ENCODE measurements around the gene IFFO2.

DNA sequence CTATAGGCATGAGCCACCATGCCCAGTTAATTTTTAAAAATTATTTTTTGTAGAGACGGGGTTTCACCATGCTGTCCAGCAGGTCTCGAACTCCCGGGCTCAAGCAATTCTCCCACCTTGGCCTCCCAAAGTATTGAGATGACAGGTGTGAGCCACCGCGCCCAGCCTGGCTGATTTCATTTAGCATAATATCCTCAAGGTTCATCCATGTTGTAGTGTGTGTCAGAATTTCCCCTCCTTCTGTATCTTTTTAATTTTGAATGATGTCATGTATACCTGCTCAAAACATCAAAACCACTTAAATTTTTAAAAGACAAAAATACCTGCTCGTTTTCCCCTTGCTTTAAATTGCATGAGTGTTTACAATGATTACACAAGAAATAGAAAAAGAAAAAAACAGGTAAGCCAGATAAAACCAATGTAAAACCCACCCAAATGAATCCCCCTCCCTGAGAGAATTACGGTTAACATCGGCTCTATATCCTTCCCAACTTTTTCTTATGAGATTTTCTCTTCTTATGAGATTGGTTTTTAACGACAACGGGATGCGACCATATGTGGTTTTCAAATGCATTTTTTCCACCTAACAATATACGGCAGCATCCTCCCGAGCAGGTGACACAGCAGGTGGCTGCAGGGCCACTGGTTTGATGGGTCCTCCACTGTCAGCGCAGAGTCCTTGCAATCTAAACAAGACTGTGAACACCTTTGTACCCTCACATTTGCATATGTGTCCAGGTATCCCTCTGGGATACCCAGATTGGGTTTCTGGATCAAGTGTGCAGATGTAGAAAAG lies 22.1 kb downstream of the IFFO2 start:
- TF ChIP-seq, protein P1, sequence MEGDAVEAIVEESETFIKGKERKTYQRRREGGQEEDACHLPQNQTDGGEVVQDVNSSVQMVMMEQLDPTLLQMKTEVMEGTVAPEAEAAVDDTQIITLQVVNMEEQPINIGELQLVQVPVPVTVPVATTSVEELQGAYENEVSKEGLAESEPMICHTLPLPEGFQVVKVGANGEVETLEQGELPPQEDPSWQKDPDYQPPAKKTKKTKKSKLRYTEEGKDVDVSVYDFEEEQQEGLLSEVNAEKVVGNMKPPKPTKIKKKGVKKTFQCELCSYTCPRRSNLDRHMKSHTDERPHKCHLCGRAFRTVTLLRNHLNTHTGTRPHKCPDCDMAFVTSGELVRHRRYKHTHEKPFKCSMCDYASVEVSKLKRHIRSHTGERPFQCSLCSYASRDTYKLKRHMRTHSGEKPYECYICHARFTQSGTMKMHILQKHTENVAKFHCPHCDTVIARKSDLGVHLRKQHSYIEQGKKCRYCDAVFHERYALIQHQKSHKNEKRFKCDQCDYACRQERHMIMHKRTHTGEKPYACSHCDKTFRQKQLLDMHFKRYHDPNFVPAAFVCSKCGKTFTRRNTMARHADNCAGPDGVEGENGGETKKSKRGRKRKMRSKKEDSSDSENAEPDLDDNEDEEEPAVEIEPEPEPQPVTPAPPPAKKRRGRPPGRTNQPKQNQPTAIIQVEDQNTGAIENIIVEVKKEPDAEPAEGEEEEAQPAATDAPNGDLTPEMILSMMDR (IDR thresholded peaks at IDR 0.05) = no peak
- TF ChIP-seq POLR2A (IDR thresholded peaks at IDR 0.05) (no peak), POLR2AphosphoS5 (IDR thresholded peaks at IDR 0.05) (no peak)

Measured in prostate gland (tissue), 2 donors.